DMS79 (cell line): ENCODE measurements around the gene WDR45B.
"Not testable (repeated sequence)": the region's sequence is repeated elsewhere in the genome, so short reads cannot be mapped to it uniquely, and the experiment has no call there.

ENCODE experiments used
- DNase-seq: peaks from one replicate; lab custom pipeline; 2025; lab: John Stamatoyannopoulos, UW

WDR45B gene

DNA sequence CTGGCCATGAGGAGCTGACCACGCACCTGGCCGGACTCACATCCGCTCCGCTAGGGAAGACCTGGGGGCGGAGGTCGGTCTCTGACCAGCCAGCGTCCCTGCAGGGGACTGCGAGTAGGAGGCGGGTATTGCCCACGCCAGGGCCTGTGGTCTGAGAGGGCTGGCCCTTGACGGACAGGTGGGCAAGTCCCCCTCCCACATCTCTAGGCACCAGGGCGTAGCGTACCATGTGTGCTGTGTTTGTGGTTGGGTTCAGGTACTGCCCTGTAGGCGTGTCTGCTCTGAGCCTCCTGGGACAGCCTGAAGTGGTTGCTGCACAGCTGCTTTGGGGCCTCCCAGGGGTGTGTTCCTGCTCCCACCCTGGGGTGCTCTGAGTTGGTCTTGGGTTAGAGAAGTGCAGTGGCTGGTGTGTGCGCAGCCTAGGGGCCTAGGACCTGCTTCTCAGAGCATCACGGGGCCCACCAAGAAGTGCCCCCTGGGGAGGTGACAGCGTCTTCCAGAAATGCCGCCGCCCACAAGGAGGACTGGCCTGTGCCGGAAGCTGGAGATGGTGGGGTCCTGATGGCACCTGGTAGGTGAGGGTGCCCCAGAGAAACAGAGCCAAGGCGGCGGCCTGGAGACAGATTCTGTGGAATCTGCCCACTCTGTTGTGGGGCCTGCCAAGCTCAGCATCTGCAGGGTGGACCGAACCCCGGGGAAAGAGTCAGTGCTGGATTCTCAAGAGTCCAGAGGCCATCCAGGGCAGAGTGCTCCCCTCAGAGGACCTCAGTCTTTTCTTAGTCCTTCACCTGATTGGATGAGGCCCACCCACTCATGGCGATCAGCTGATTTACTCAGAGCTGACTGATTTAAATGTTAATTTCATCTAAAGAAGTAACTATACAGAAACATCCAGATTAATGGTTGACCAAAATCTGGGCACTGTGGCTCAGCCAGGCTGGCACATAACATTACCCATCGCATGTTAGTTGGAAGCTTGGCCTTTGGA, 48.3 kb downstream of the WDR45B start:
- DNase-seq, result no peak

GRCh38 chr17:82598256-82599119, 49.8 kb downstream of the WDR45B start:
- DNase-seq, result no peak

DNA sequence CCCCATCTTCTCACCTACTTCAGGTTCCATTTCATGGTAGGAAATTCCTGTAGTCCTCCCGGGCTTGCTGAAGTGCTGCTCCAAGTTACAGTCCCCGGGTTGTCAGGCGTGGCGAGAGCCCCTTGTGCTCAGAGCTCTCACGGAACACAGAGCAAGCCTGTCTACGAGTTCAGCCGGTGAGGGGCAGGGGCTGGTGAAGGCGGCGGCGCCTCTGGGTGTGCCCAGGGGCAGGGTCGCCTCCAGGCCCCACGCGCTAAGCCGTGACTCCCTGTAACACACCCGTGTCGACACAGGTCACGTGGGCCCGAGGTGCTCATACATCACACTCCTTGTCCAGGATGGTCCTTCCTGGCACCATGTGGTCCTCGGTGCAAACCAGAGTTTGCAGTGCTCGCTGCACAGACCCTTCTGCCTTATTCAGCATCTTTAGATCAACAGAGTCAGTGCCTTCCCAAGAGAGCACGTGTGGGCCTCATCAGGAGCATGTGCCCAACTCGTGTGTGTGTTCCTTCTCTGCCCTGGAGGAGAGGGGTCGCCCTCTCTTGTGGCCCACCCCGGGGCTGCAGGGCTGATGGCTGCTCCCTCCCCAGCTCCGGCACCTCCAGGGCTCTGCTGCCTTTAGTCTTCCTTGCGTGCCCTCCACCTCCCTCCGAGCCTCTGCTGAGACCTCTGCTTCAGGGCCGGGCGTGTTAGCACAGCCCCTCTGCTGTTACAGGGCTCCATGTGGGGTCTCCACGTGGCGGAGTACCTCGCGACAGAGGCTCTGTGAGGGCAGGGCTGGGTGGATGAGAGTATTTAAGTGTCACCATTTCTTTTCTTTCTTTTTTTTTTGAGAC, 51.2 kb downstream of the WDR45B start:
- no peak for DNase-seq

DNA sequence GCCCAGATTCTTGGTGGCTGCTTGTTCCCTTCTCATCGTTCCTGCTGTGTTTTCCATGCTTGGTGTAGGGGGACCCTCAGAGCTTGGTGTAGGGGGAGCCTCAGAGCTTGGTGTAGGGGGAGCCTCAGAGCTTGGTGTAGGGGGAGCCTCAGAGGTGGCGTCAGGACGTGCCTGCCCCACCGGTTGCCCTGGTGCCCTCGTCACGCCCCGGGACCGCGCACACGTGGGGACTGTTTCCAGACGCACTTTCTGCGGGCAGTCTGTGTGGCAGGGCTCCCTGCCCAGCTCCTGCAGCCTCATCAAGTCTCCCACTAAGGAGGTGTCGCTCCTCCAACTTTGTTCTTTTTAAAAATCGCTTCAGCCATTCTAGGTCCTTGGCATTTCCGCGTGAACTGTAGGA, 51.9 kb downstream of the WDR45B start:
- DNase-seq, result no peak

DNA sequence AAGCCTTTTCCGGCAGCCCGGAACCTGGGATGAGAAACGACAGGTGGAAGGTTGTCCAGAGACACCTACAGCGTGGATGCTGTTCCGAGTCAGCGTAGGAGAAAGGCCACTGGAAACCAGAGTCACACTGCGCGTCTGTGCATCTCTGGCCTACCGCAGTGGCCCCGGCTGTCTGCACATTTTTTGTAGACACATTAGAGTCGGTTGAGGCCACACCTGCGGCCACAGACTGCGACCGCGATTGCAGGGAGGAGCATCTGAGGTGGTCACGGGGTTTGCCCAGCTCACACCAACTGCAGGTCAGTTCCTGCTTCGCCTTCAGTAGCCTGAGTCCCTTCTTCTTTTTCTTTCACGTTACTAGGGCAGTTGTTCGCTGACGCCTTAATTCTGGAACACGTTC, 52.4 kb downstream of the WDR45B start:
- no peak for DNase-seq

DNA sequence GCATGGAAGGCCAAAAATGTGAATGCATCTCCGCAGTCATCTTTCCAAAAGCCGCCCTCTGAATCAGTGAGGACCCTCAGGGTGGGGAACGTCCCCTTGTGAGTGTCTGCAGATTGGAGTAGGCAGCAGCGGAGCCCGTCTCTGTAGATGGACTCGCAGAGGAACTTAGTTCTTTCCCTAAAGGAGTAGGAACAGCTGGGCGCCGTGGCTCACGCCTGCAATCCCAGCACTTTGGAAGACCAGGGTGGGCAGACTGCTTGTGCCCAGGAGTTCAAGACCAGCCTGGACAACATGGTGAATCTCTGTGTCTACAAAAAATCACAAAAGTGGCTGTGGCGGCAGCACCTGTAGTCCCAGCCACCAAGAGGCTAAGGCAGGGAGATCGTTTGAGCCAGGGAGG, 53.7 kb downstream of the WDR45B start:
- no peak for DNase-seq

- DNase-seq, result no peak
These were observed 54.6 kb downstream of the WDR45B start for GRCh38 chr17:82593590-82594087.

GRCh38 chr17:82592767-82593589, 55.3 kb downstream of the WDR45B start:
- peak; percentile 43 for DNase-seq

DNA sequence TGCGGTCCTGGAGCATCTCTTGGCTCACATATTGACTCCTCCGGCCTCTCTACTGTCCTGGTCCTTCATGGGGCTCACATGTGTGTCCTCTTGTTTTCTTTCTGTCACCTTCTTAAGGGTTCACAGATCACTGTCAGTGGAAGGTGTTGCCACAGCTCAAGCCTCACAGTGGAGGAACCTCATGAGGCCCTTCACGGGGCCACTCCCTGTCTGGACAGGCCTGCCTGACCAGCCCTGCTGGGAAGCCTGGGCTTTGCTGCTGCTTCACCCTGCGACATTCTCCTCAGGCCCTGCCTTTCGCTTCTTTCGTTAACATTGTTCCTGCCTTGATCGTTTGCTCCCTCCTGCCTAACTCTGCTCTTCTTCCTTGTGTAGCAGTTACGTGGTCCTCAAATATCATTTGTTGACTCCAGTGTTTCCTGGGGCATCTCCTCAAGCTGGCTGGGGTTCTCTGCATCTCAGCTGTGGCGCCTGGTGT, 55.9 kb downstream of the WDR45B start:
- DNase-seq, result no peak

DNA sequence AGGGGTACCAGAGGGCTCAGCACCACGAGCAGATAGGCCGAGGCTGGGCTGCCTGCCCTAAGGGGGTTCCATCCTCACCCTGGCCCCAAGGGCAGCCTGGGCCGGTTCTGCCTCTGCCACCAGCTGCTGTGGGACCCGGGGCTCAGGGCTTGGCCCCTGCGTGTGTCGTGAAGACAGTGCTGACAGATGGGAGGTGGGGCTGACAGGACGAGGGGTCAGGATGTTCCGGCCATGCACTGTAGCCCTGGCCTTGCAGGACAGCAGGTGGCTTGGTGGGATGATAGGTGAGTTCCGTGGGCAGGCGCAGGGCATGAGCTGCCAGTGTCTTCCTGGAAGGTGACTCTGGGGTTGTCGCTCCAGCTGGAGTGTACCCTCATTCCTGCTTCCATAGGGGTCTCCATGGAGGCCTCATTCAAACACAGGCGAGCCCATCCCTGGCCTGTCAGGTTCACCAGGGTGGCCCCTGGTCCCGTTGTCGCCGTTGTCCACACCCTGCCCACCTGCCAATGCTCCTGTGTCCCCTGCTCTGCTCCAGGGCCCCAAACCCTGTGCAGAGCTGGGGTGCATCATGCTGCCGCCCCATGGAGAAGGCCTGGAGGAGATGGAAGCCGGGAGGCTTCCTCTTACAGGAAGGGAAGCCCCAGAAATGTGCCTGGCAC, 57.2 kb downstream of the WDR45B start:
- no peak for DNase-seq

- no peak for DNase-seq
These were observed 58.0 kb downstream of the WDR45B start for GRCh38 chr17:82590216-82590615.

DNA sequence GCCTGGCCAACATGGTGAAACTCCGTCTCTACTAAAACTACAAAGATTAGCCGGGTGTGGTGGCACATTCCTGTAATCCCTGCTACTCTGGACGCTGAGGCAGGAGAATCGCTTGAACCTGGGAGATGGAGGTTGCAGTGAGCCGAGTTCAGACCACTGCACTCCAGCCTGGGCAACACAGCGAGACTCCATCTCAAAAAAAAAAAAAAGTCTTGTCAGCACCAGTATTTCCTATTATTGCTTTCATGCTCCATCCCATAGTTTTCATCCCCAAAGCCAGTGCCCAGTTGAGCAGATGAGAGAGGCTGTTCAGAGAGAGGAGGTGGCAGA, 58.4 kb downstream of the WDR45B start:
- no peak for DNase-seq

DNA sequence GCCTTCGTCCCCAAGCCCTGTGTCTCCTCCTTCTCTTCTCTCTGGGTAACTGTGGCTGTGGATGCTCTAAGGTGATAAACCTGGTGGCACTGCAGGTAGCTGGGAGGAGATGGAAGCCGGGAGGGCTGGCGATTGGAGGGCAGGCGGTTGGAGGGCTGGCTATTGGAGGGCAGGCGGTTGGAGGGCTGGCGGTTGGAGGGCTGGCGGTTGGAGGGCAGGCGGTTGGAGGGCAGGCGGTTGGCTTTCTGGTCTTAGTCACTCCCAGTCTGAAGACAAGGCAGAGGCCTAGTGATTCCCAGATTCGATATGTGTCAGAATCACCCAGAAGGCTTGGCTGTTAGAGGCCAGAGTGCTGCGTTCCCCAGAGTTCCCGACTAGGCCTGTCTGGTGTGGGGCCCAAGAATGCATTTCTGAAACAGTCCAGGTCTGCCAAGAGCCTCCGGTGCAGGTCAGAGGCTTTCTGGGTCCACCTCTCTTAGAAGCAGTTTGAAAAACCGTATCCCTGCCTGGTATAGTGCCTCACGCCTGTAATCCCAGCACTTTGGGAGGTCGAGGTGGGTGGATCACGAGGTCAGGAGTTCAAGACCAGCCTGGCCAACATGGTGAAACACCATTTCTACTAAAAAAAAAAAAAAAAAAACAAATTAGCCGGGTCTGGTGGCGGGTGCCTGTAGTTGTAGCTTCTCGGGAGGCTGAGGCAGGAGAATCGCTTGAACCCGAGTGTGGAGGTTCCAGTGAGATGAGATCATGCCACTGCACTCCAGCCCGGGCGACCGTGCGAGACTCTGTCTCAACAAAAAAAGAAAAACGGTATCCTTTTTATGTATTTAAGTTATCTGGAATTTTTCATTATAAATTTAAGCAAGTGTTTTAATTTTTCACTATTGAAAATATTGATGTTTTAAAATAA, 59.7 kb downstream of the WDR45B start:
- no peak for DNase-seq

DNA sequence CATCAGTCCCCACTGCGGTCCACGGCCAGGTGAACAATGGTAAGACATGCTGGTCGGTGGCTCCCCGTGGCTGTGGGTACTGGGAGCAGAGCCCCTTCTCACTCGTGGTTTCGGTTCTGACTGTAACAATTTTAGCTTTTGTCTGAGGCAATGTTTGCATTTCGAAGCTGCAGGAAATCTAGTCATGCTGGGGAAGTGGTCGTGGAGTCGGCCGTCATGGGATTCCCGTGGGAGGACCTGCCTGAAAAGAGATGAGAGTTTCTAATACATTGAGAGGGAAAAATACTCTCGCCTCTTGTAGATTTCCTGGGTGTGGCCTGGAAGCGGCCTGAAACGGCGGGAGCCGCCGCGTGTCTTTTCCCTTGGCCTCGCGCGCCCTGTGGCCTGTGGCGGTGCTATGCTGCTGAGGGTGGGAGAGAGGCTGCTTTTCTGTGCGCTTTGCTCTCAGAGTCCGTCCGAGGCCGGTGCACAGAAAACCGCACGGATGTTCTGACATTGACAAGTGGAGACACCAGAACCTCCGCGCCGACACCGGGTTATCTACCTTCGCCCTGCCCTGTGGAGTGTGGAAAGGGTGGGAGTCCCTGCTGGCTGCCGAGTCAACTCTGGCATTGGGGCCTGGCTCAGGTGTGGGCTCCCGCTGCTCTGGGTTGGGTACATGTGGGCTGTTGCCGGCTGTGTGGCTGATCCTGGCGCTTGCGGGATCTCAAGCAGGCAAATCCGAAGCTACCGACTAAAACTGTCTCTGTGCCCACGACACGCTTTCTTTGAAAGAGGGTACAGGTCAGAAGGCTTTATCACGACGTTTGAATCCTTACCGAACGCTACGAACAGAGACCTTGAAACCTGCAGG, 60.8 kb downstream of the WDR45B start:
- no peak for DNase-seq

DNA sequence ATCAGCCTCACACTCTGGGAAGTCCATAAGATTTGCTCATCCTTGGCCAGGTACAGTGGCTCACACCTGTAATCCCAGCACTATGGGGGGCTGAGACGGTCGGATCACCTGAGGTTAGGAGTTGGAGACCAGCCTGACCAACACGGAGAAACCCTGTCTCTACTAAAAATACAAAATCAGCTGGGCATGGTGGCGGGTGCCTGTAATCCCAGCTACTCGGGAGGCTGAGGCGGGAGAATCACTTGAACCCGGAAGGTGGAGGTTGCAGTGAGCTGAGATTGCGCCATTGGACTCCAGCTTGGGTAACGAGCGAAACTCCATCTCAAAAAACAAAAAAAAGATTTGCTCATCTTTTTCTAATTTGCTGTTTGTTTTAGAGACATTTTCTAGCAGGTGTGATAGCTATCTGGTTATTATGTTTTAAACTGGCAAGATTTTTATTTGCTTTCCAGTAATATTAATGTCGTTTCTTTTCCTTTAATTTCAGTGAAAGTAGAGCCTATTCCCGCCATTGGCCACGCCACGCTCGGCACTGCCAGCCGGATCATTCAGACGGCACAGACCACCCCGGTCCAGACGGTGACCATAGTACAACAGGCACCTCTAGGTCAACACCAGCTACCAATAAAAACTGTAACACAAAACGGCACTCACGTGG, 61.5 kb downstream of the WDR45B start:
- DNase-seq, result no peak

- DNase-seq, result not testable (repeated sequence)
These were observed 62.2 kb downstream of the WDR45B start for GRCh38 chr17:82585935-82586575.

DNA sequence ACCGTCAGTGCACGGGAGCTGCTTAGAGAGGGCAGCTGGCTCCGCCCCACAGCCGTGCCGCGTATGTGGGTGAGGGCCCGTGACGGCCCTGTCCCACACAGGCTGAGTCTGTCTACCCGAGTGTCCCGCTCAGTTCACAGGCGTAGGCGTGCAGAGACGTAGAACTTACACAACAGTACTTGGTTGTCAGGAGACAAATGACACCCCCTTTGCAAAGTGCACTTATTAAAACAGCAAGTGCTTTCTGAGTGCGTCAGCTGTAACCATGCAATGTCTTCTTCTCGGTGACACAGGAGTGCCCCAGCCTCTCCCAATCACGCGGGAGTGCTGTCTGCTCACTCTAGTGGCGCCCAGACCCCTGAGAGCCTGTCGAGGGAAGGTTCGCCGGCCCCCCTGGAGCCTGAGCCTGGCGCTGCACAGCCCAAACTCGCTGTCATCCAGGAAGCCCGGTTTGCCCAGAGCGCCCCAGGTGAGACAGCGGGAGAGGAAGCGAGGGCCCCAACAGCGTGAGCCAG, 64.5 kb downstream of the WDR45B start:
- DNase-seq, result no peak
